HG03378 (cell line): ENCODE data around the gene TMA7.

ENCODE experiments used
- ATAC-seq: cut with Tn5 transposase; IDR thresholded peaks from one replicate; pipeline ENCODE4 v1.9.1; 2021; ENCODE audit warnings: mild to moderate bottlenecking, moderate library complexity; ENCODE audit not compliant: unreplicated experiment

The TMA7 gene

DNA sequence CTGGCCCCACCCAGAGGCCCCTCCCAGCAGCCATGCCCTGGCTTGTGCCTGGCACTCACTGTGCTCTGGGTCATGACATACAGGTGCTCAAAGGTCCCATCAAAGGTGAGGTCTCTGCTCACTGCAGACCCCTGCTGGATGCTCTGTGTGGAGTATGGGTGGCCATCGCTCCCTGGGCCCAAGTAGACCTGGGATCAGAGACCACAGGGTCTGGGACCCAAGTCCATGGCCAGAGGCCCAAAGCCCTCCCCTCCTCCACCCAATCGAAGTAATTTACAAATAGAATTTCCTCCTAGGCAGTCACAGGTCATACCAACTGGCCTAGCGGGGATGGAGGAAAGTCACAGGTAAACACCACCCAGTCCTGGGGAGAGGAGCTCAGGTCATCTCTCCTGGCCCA is 17.8 kb upstream of the TMA7 start:
- ATAC-seq, result no peak

GRCh38 chr3:48422681-48423080 is 17.4 kb upstream of the TMA7 start:
- no peak for ATAC-seq

- no peak for ATAC-seq
These were observed 16.7 kb upstream of the TMA7 start for GRCh38 chr3:48423241-48423882.

GRCh38 chr3:48423883-48424695 is 16.0 kb upstream of the TMA7 start:
- no peak for ATAC-seq

DNA sequence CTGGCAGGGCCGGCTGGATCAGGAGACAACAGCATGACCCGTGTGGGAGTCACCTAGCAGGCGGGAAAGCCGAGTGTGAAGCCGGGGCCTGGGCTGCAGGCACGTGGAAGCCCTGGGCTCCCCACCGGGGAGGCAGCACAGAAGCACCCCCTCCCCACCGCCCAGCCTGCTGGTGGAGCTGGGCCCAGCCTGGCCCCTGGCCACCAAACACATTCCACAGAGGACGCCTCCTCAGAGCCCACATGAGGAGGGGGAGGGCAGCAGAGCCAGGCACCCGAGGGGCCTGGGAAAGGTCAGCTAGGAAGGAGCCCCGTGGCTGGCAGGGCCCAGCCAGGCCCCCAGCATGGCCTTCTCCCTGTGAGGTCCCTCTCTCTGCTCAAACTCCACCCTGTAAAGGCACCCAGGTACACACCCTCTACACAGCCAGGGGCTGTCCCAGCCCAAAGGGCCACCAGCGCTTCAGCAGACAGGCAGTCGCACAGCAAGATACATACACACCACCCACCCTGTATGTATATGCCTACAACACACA is 14.7 kb upstream of the TMA7 start:
- no peak for ATAC-seq

GRCh38 chr3:48426401-48426909 is 13.6 kb upstream of the TMA7 start:
- ATAC-seq, result no peak

- ATAC-seq, result no peak
These were observed 13.0 kb upstream of the TMA7 start for GRCh38 chr3:48426944-48427629.

GRCh38 chr3:48427630-48427962 is 12.5 kb upstream of the TMA7 start:
- no peak for ATAC-seq

DNA sequence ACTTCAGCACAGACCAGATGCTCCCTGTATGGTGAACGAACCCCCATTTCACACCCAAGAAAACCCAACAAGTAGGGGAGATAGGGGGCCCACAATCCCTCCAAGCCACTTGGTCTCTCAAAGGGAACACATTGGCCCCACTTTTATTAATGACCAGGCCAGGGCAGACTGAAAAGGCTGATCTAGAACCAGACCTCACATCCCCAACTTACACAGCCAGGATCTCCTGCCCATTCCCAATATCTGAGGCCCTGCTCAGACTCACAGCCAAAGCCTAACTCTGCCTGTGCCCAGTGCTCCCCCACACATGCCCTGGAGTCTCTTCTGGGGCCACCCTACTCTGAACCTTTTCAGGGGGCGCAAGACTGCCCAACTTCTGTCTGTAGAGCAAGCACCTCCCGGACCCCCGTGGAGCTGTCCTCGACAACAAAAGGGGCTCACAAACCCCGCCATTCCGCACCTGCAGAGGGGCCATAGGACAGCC is 11.9 kb upstream of the TMA7 start:
- no peak for ATAC-seq

GRCh38 chr3:48428572-48429316 is 11.3 kb upstream of the TMA7 start:
- ATAC-seq, result no peak

DNA sequence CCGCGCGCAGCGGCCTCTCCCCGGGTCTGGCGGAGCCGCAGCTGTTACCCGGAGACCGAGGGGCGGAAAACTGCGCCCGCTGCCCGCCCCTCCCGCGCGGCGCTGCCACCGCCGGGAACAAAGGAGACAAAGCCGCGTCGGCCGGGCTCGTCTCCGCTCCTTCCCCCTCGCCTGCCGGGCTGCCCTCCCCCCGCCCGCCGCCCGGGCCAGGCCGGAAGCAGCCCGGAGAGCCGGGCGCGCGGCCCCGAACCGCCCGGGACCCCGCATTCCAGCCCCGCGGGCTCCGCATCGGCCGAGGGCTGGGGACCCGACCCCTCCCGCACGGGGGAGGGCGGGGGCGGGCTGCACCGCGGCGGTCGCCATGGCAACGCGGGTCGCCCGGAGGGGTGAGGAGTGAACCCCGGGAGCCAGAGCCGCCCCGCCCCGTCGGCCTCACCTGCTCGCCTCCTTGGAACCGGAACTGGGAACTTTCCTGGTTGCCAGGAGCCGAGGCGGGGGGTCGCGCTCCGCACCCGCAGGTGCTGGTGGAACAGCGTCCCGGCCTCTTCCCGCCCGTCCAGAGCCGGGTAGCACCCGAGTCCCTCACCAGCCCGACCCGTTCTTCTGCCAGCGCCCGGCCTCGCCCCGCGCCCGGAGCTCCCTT is 10.6 kb upstream of the TMA7 start:
- ATAC-seq, result no peak

- no peak for ATAC-seq
These were observed 9.9 kb upstream of the TMA7 start, which contains the start of gene PLXNB1 for GRCh38 chr3:48429960-48430707. Gene PLXNB1, minus strand, starts transcription at chr3:48430086. Its CDS starts 5,475 bp downstream, at chr3:48424611.

DNA sequence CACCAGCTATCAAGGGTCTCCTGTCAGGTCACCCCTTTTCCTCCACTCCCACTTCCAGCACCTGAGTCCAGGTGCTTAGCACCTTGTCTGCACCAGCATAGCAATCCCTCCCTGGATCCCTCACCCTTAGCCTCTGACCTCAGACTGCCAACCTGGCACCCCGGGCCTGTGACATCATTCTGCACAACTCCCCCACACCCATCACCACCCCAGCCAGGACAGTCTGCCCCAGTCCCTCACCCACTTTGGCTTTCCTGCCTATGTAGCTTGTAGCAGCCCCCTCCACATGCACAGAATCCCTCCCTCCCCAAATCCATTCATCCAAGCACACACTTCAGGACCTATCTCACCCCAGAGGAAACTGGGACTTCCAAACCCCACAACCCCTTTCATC is 9.4 kb upstream of the TMA7 start:
- ATAC-seq, result no peak

GRCh38 chr3:48431224-48432029 is 8.6 kb upstream of the TMA7 start:
- no peak for ATAC-seq

GRCh38 chr3:48432411-48433371 is 7.4 kb upstream of the TMA7 start:
- no peak for ATAC-seq

- no peak for ATAC-seq
These were observed 6.5 kb upstream of the TMA7 start for GRCh38 chr3:48433472-48434118.
